SW 1271 (cell line): ENCODE results near the gene DCAF15.
"Not testable (repeated sequence)": the region's sequence is repeated elsewhere in the genome, so short reads cannot be mapped to it uniquely, and the experiment has no call there.

ENCODE experiments used
- DNase-seq, 2 experiments: peaks; one replicate each; lab custom pipeline; 2025; lab: John Stamatoyannopoulos, UW

The DCAF15 gene

GRCh38 chr19:13952154-13952930, at the start of gene DCAF15:
TSS of gene DCAF15 (plus strand) at chr19:13952509. CDS start at chr19:13952513, 4 bp downstream.
- peak; percentile 96 to 99 for DNase-seq

DNA sequence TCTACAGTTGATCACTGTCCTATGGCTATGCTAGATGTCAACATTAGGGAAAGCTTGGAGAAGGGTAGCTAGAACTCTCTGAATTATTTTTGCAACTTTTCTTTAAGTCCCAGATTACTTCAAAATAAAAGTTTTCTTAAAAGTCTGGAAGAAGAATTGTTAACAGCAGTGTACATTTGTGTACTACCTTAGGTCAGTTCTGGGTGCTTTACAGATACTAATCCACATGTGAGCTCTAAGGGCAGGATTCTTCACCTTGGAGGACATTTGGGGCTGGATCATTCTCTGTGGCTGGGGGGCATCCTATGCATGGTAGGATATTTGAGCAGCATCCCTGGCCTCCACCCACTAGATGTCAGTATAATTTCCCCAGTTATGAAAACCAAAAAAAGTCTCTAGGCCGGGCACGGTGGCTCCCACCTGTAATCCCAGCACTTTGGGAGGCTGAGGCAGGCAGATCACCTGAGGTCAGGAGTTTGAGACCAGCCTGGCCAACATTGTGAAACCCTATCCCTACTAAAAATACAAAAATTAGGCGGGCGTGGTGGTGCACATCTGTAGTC, 49.2 kb upstream of the DCAF15 start:
- peak in 1 of 2 experiments; percentile 50 for DNase-seq

- peak; percentile 43 to 75 for DNase-seq
Measured at GRCh38 chr19:13905634-13906520, 46.4 kb upstream of the DCAF15 start, which contains the start of the genes BRME1 and CC2D1A. TSS of gene BRME1 (minus strand) at chr19:13906117. CDS start at chr19:13904892, 1,225 bp downstream. TSS of gene CC2D1A (plus strand) at chr19:13906201. CDS start at chr19:13906442, 241 bp downstream.

GRCh38 chr19:13906521-13906904, 45.8 kb upstream of the DCAF15 start:
- DNase-seq = no peak

GRCh38 chr19:13906910-13907309, 45.4 kb upstream of the DCAF15 start:
- DNase-seq = no peak

GRCh38 chr19:13908674-13909073, 43.6 kb upstream of the DCAF15 start:
- no peak for DNase-seq

DNA sequence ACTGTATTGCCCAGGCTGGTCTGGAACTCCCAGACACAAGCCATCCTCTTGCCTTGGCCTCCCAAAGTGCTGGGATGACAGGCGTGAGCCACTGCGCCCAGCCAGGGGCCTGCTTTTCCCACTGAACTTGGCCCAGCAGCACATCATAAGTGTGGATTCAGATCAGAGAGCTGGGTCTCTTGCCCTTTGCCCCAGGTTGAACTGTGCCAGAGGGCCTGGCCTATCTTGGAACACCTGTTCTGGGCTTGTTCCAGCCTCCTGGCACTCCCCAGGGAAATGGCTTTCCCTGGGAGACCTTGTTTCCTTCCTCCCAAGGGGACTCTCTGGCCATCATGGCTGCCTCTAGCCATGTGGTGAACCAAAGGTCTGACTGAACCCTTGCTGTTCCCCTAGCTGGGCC, 42.9 kb upstream of the DCAF15 start:
- DNase-seq = no peak

- DNase-seq = no peak
Measured at GRCh38 chr19:13913352-13913751, 39.0 kb upstream of the DCAF15 start.

DNA sequence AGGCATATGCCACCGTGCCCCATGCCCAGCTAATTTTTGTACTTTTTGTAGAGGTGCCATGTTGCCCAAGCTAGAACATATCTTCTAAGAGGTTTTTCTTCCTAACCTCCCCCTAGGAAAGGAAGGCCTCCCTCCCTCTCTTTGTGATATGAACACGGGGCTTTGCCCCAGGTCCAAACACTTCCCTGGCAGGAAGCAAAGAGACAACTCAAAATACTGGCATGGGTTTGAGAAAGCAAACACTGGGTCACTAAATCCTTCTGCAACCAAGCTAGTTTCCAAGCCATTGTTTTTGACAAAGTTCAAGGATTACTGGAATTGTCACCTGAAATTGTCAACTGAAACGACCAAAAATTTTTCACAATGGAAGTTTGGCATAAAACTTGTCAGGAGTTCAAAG, 37.5 kb upstream of the DCAF15 start:
- no peak for DNase-seq

DNA sequence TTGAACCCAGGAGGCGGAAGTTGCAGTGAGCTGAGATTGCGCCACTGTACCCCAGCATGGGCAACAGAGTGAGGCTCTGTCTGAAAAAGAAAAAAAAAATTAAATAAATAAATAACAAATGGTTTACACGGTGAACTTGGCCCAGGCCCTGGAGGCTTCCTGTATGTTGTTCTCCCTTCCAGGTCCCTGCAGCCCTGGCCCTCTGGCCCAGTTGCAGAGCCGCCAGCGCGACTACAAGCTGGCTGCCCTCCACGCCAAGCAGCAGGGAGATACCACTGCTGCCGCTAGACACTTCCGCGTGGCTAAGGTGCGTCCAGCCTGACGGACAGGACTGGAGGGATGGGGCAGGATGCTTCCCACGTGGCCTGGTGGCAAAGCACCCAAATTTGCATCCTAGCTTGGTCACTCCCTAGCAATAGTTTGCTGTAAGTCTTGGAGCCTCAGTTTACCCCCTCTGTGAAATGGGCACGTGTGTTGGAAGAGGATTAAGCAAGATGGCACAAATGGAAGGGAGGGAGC, 34.4 kb upstream of the DCAF15 start:
- no peak for DNase-seq

DNA sequence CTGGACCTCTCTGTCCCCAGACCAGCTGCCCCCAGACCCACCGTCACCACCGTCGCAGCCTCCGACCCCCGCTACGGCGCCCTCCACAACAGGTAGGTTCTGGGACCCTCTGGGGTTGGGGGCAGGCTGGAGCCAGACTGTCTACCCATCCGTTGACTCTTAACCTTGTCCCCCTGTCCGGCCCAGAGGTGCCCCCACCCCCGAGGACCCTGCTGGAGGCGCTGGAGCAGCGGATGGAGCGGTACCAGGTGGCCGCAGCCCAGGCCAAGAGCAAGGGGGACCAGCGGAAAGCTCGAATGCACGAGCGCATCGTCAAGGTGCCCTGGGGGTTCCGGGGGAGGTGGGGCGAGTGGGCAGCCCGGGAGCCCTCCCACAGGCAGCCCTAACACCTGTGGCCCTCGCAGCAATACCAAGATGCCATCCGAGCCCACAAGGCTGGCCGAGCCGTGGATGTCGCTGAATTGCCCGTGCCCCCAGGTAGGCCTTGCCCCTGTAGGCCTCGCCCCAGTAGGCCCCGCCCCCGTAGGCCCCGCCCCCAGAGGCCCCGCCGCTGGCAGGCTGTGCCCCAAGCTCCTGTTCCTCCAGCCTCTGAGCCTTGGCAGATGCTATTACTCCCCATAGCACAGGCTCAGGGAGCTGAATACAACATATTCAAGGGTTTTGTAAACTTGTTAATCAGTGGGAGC, 33.4 kb upstream of the DCAF15 start:
- no peak for DNase-seq

DNA sequence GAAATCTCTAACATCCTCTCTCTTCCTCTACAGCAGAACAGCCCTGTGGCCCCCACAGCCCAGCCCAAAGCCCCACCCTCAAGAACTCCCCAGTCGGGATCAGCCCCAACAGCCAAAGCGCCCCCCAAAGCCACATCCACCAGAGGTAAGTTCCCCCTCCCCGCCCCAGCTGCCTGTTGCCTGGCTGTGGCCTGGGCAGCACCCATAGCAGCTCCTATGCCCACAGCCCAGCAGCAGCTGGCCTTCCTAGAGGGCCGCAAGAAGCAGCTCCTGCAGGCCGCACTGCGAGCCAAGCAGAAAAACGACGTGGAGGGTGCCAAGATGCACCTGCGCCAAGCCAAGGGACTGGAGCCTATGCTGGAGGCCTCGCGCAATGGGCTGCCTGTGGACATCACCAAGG, 31.8 kb upstream of the DCAF15 start:
- DNase-seq = no peak

DNA sequence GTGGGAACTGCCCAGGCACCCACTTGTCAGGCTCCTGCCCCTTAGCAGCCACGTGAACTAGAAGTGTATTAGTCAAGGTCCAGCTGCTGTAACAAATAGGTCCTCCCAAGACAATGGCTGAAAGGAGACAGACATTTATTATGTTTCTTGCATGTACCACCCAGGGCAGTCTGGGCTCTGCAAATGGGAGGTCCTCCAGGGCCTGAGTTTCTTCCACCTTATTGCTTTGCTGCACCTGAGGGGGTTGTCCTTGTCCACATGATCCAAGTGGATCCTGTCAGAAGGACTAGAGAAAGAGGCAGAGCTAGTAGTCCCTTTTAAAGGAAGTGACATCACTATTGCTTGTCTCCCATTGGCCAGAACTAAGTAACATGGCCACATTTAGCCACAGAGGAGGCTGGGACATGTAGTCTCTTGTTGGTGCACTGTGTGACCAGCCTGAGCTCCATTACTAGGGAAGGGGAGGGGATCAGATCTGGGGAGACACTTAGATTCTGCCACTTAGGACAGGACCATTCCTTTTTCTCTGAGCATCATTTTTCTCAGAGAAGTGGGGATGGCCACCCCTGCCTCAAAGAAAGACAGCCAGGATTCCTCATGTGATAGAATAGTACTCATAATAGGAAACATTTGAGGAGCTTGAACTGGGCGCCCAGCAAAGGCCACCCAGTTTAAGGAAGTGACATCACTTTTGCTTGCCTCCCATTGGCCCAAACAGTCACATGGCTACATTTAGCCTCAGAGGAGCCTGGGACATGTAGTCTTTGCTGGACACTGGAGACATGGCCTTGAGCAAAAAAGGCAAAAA, 31.2 kb upstream of the DCAF15 start:
- peak; percentile 58 to 74 for DNase-seq

DNA sequence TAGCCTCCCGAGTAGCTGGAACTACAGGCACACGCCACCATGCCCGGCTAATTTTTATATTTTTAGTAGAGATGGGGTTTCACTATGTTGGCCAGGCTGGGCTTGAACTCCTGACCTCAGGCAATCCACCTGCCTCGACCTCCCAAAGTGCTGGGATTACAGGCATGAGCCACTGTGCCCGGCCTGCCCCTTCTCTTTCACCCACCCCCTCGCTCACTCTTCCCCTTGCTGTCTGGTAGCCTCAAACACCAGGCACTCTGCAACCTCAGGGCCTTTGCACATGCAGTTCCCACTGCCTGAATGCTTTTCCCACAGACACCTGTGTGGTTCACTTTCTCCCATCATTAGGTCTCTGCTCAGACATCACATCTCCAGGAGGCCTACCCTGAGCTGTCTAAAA, 30.2 kb upstream of the DCAF15 start:
- DNase-seq = not testable (repeated sequence)

- DNase-seq = no peak
Measured at GRCh38 chr19:13923194-13923987, 28.9 kb upstream of the DCAF15 start.

DNA sequence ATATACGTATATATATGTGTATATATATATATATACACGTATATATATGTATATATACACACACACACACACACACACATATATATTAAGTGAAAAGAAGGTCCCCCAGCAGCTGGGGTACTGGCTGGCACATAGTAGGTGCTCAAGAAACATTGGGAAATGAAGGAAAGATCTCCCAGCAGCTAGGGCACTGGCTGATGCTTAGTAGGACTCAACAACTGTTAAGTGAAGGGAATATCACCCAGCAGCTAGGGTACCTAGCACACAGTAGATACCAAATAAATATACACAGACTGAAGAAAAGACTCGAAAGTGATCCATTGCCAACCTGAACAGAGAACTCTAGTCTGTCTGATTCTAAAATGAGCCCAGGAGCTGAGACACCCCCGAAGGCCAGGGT, 26.3 kb upstream of the DCAF15 start:
- DNase-seq = no peak

GRCh38 chr19:13926715-13927114, 25.6 kb upstream of the DCAF15 start:
- DNase-seq = no peak

- DNase-seq = no peak
Measured at GRCh38 chr19:13929340-13929739, 23.0 kb upstream of the DCAF15 start.

DNA sequence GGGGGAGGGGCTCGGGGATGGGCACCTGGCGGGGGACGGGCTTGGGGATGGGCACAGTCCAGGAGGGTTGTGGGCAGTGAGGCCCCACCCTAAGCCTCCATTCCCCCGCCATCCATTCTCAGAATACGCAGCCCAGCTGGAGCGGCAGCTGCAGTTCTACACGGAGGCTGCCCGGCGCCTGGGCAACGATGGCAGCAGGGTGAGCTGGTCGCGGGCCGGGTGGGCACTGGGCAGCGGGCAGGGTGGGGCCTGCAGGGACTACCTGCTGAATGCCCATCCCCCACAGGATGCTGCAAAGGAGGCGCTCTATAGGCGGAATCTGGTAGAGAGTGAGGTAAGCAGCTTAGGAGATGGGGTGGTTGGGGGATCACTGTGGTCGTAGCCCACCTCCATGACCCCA, 22.4 kb upstream of the DCAF15 start:
- no peak for DNase-seq

DNA sequence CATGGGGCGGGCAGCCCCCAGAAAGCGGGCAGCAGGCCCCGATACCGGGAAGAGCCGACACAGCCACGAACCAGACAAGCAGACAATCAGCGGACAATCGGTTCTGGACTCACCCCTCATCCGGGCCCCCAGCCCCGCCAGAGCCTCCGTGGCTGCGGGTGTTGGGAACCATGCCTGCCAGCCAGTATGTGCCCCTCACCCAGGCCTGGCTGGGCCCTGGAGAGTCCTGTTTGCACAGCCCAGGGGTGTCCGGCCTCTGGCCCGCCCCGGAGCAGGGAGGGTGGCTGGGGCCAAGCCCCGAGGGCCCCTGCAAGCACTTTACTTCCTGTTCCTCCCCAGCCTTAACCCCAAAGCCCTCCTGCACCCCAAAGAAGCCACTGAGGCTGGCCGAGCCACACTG, 21.9 kb upstream of the DCAF15 start:
- DNase-seq = no peak
